Neural cell (in vitro differentiated cells): ENCODE results near the gene SCAP. TPM values are rescaled to one million over a fixed set of nuclear protein-coding genes. Genes with fewer than 3 reads are reported as not detected.

Experiments used
- H2AFZ ChIP-seq: fragments of 200-600, 300-800 bp; sonication (generic), shearing (Covaris generic); 2 replicates; pipeline ENCODE4 v1.6.0; 2014; ENCODE audit warnings: low read depth, mild to moderate bottlenecking, antibody characterized with exemption, low read length, moderate library complexity
- H3F3A ChIP-seq: fragments of 200-600 bp; shearing (Covaris generic); 2 replicates; pipeline ENCODE4 v1.6.1; 2016; ENCODE audit warnings: mild to moderate bottlenecking, moderate library complexity, mixed read lengths, antibody characterized with exemption, low read length; ENCODE audit not compliant: insufficient read depth, poor library complexity, severe bottlenecking
- H3K27ac ChIP-seq: fragments of 200-600, 300-800 bp; sonication (generic), shearing (Covaris generic); 2 replicates; pipeline ENCODE4 v1.5.1; 2014; ENCODE audit warnings: mild to moderate bottlenecking, low read length, moderate library complexity
- H3K27me3 ChIP-seq: fragments of 300-800, 200-600 bp; sonication (generic), shearing (Covaris generic); 2 replicates; pipeline ENCODE4 v1.6.0; 2014; ENCODE audit warnings: mild to moderate bottlenecking, low read depth, low read length, moderate library complexity; ENCODE audit not compliant: insufficient read depth
- H3K36me3 ChIP-seq: fragments of 300-800, 200-600 bp; sonication (generic), shearing (Covaris generic); 2 replicates; pipeline ENCODE4 v1.5.1; 2014; ENCODE audit warnings: mild to moderate bottlenecking, antibody characterized with exemption, low read length, moderate library complexity; ENCODE audit not compliant: insufficient read depth
- H3K4me2 ChIP-seq: fragments of 300-800, 200-600 bp; sonication (generic), shearing (Covaris generic); 2 replicates; pipeline ENCODE4 v1.6.0; 2014; ENCODE audit warnings: mild to moderate bottlenecking, low read length
- H3K4me3 ChIP-seq: fragments of 300-800, 200-600 bp; sonication (generic), shearing (Covaris generic); 2 replicates; pipeline ENCODE4 v1.5.1; 2014; ENCODE audit warnings: mild to moderate bottlenecking, low read length, moderate library complexity
- H3K79me2 ChIP-seq: fragments of 200-600 bp; shearing (Covaris generic); replicated peaks from 2 replicates; pipeline ENCODE4 v1.6.0; 2014; ENCODE audit warnings: mild to moderate bottlenecking, low read length, moderate library complexity; ENCODE audit not compliant: insufficient read depth
- H3K9ac ChIP-seq: fragments of 300-800, 200-600 bp; sonication (generic), shearing (Covaris generic); 2 replicates; pipeline ENCODE4 v1.6.1; 2016; ENCODE audit warnings: mild to moderate bottlenecking, low read length, mixed read lengths
- H3K9me2 ChIP-seq: fragments of 200-600 bp; shearing (Covaris generic); 2 replicates; pipeline ENCODE4 v1.6.1; 2016; ENCODE audit warnings: mild to moderate bottlenecking, low read length, mixed read lengths; ENCODE audit not compliant: insufficient read depth
- H3K9me3 ChIP-seq: fragments of 200-600, 300-800 bp; sonication (generic), shearing (Covaris generic); 2 replicates; pipeline ENCODE4 v1.6.1; 2016; ENCODE audit warnings: mild to moderate bottlenecking, mixed run types, low read length, moderate library complexity, mixed read lengths
- H4K20me1 ChIP-seq: fragments of 200-600 bp; shearing (Covaris generic); 2 replicates; pipeline ENCODE4 v1.6.1; 2016; ENCODE audit warnings: mild to moderate bottlenecking, mixed run types; ENCODE audit not compliant: insufficient read depth
- EP300 ChIP-seq: fragments of 450-650 bp; conservative IDR thresholded peaks from 2 replicates; pipeline ENCODE4 v1.6.1; 2014; ENCODE audit warnings: antibody characterized with exemption, mild to moderate bottlenecking, moderate library complexity; ENCODE audit not compliant: poor library complexity, severe bottlenecking
- EZH2 ChIP-seq: fragments of 200-600, 300-800 bp; shearing (Covaris generic), sonication (generic); IDR thresholded peaks from 2 replicates; pipeline ENCODE4 v1.6.1; 2014; ENCODE audit warnings: antibody characterized with exemption, low read length, borderline replicate concordance, mild to moderate bottlenecking; ENCODE audit not compliant: insufficient read depth, poor library complexity, severe bottlenecking
- MXI1 ChIP-seq: fragments of 450-650 bp; conservative IDR thresholded peaks from 2 replicates; pipeline ENCODE4 v1.6.1; 2014; ENCODE audit warnings: antibody characterized with exemption, mild to moderate bottlenecking; ENCODE audit not compliant: poor library complexity, severe bottlenecking
- SMC3 ChIP-seq: fragments of 450-650 bp; conservative IDR thresholded peaks from 2 replicates; pipeline ENCODE4 v1.6.1; 2014; ENCODE audit warnings: antibody characterized with exemption, mild to moderate bottlenecking, moderate library complexity; ENCODE audit not compliant: poor library complexity
- TAF1 ChIP-seq: IDR thresholded peaks from 2 replicates; pipeline ENCODE4 v1.6.1; 2012; ENCODE audit warnings: low read depth
- polyA plus RNA-seq: library from polyadenylated mRNA; depleted of rRNA; stranded (reverse); fragments of >200 nt; gene quantifications from 2 replicates; pipeline ENCODE4 v1.2.3, GENCODE V29; 2014
- TF ChIP-seq, protein P1 (sequence below): IDR thresholded peaks from 2 replicates; pipeline ENCODE4 v1.6.1; 2012; ENCODE audit warnings: borderline replicate concordance
- TF ChIP-seq, protein P2 (sequence below): fragments of 450-650 bp; IDR thresholded peaks from 2 replicates; pipeline ENCODE4 v1.5.1; 2014; ENCODE audit warnings: antibody characterized with exemption, mild to moderate bottlenecking, moderate library complexity; ENCODE audit not compliant: poor library complexity, severe bottlenecking

The SCAP gene
- polyA plus RNA-seq, 1 donor from 2014 or later: 58.0 TPM

GRCh38 chr3:47411696-47412452 is 63.9 kb downstream of the SCAP start:
- H3K4me3 ChIP-seq: no peak overlapping the region
- H3K9me2 ChIP-seq: no peaks in the 10 kb centered on the region
- no peak overlapping the region for H3K9ac ChIP-seq
- no peaks in the 10 kb centered on the region for H3K79me2 ChIP-seq
- H3K27ac ChIP-seq: no peak overlapping the region
- no peaks in the 10 kb centered on the region for H3K36me3 ChIP-seq
- no peaks in the 10 kb centered on the region for H3K27me3 ChIP-seq
- H3K9me3 ChIP-seq: no peaks in the 10 kb centered on the region
- TF ChIP-seq, protein P1, sequence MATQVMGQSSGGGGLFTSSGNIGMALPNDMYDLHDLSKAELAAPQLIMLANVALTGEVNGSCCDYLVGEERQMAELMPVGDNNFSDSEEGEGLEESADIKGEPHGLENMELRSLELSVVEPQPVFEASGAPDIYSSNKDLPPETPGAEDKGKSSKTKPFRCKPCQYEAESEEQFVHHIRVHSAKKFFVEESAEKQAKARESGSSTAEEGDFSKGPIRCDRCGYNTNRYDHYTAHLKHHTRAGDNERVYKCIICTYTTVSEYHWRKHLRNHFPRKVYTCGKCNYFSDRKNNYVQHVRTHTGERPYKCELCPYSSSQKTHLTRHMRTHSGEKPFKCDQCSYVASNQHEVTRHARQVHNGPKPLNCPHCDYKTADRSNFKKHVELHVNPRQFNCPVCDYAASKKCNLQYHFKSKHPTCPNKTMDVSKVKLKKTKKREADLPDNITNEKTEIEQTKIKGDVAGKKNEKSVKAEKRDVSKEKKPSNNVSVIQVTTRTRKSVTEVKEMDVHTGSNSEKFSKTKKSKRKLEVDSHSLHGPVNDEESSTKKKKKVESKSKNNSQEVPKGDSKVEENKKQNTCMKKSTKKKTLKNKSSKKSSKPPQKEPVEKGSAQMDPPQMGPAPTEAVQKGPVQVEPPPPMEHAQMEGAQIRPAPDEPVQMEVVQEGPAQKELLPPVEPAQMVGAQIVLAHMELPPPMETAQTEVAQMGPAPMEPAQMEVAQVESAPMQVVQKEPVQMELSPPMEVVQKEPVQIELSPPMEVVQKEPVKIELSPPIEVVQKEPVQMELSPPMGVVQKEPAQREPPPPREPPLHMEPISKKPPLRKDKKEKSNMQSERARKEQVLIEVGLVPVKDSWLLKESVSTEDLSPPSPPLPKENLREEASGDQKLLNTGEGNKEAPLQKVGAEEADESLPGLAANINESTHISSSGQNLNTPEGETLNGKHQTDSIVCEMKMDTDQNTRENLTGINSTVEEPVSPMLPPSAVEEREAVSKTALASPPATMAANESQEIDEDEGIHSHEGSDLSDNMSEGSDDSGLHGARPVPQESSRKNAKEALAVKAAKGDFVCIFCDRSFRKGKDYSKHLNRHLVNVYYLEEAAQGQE: no peak
- H2AFZ ChIP-seq: no peak overlapping the region
- H3K4me2 ChIP-seq: no peak overlapping the region
- H4K20me1 ChIP-seq: no peaks in the 10 kb centered on the region
- no peaks in the 10 kb centered on the region for H3F3A ChIP-seq

- Histone ChIP-seq H2AFZ (no peak overlapping the region), H3K9ac (no peak overlapping the region), H4K20me1 (no peaks in the 10 kb centered on the region), H3K27me3 (no peaks in the 10 kb centered on the region), H3F3A (no peaks in the 10 kb centered on the region), H3K4me2 (no peak overlapping the region), H3K36me3 (no peaks in the 10 kb centered on the region), H3K9me2 (no peaks in the 10 kb centered on the region), H3K9me3 (no peaks in the 10 kb centered on the region), H3K79me2 (no peaks in the 10 kb centered on the region), H3K4me3 (no peak overlapping the region), H3K27ac (no peak overlapping the region)
- TF ChIP-seq SMC3 (no peak), EZH2 (no peak), TAF1 (no peak), MXI1 (no peak), EP300 (no peak)
- TF ChIP-seq, protein P2, sequence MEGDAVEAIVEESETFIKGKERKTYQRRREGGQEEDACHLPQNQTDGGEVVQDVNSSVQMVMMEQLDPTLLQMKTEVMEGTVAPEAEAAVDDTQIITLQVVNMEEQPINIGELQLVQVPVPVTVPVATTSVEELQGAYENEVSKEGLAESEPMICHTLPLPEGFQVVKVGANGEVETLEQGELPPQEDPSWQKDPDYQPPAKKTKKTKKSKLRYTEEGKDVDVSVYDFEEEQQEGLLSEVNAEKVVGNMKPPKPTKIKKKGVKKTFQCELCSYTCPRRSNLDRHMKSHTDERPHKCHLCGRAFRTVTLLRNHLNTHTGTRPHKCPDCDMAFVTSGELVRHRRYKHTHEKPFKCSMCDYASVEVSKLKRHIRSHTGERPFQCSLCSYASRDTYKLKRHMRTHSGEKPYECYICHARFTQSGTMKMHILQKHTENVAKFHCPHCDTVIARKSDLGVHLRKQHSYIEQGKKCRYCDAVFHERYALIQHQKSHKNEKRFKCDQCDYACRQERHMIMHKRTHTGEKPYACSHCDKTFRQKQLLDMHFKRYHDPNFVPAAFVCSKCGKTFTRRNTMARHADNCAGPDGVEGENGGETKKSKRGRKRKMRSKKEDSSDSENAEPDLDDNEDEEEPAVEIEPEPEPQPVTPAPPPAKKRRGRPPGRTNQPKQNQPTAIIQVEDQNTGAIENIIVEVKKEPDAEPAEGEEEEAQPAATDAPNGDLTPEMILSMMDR: no peak
- TF ChIP-seq, protein P1: no peak
Observed at GRCh38 chr3:47410801-47411646, 64.7 kb downstream of the SCAP start.
